Ovary (tissue), 9 donors: ENCODE measurements around the gene OGDHL. TPM values are rescaled to one million over a fixed set of nuclear protein-coding genes. Genes with fewer than 3 reads are reported as not detected.

Experiments
- DNase-seq, 5 donors: peaks; one replicate each; pipeline ENCODE4 v3.0.0-alpha.2; 2019 to 2020
- H3K27ac ChIP-seq, 2 donors: fragments of 200-600 bp; one replicate each; pipeline versions ENCODE4 v1.5.1 to v1.8.0; 2019 to 2022
- H3K27me3 ChIP-seq: fragments of 200-600 bp; one replicate; pipeline ENCODE4 v1.8.0; 2022
- H3K36me3 ChIP-seq: fragments of 200-600 bp; sonication (generic); one replicate; pipeline ENCODE4 v1.5.1; 2019
- H3K4me1 ChIP-seq: one replicate; pipeline ENCODE4 v1.8.1; 2013; ENCODE audit warnings: mild to moderate bottlenecking, moderate library complexity; ENCODE audit not compliant: insufficient read depth
- H3K4me3 ChIP-seq: fragments of 200-600 bp; sonication (generic); one replicate; pipeline ENCODE4 v1.5.1; 2017
- H3K9me3 ChIP-seq, 2 donors: fragments of 200-600 bp in 1 of 2; sonication (generic) in 1 of 2; one replicate each; pipeline versions ENCODE4 v1.5.1 to v1.8.1; 2013 to 2019; ENCODE audit warnings: mild to moderate bottlenecking in 1 of 2, moderate library complexity in 1 of 2
- EP300 ChIP-seq: sonication (generic); formaldehyde crosslinking; IDR thresholded peaks from one replicate; pipeline ENCODE4 v1.6.1; 2017; ENCODE audit warnings: antibody characterized with exemption
- POLR2A ChIP-seq: fragments of 450-650 bp; IDR thresholded peaks from one replicate; pipeline ENCODE4 v1.6.1; 2017; ENCODE audit warnings: antibody characterized with exemption, mild to moderate bottlenecking, moderate library complexity
- WGBS, 3 donors: extraction: QIAGEN DNeasy Blood & Tissue Kit in 1 of 3; methylation state at CpG; one replicate each; pipeline versions ENCODE4 v1.1.5 to v1.1.7; 2013 to 2017; 5-methylcytosine and 5-hydroxymethylcytosine counted together
- intact Hi-C, 4 donors: fragments of 100-400 bp; cut with DNase I; formaldehyde crosslinking; loops; one replicate each; pipeline versions ENCODE4 v1.11.0 to v1.15.1; 2022 to 2023
- polyA plus RNA-seq, 2 donors: library from polyadenylated mRNA; stranded (reverse); fragments of 200-250 nt in 1 of 2; fragments of 350-450 nt in 1 of 2; fragmentation: Illumina TruSeq in 1 of 2; extraction: RNeasy Lipid Tissue Mini Kit (QIAGEN cat#74804) in 1 of 2; gene quantifications; one replicate each; pipeline ENCODE4 v1.2.3, GENCODE V29; 2013 to 2014
- total RNA-seq, 7 donors: library from RNA; depleted of rRNA in 2 of 7; stranded (reverse); fragments of >200 nt in 2 of 7; fragmentation: NEBNext Ultra II Directional in 3 of 7; extraction: Animal tissue kit (Norgen Biotek cat#: 25700) in 3 of 7; gene quantifications; one replicate each; pipeline versions ENCODE4 v1.1.0 to v1.2.4, GENCODE V29; 2016 to 2023
- TF ChIP-seq, protein P1 (sequence below), 3 donors: fragments of 450-650 bp in 2 of 3; fragments of 200-600 bp in 1 of 3; IDR thresholded peaks; one replicate each; pipeline versions ENCODE4 v1.5.1 to v1.8.0; 2016 to 2022; ENCODE audit warnings: antibody characterized with exemption in 3 of 3, mild to moderate bottlenecking in 1 of 3
- donor health status: DM: no; HTN: no; CAD: no; lungs with moderate emphysema.
- donor health status: DM: no; HTN: no; CAD: no.
- donor health status: Bipolar disorder and iron deficiency.
- donor health status: DM: yes; HTN: yes; CAD: no.
- donor health status: DM: no; HTN: no; CAD: no.
- donor health status: DM: yes; HTN: yes; CAD: no.

OGDHL gene
- total and polyA plus RNA-seq, 9 donors, result 0.60 to 3.3 (median 1.9) TPM

DNA sequence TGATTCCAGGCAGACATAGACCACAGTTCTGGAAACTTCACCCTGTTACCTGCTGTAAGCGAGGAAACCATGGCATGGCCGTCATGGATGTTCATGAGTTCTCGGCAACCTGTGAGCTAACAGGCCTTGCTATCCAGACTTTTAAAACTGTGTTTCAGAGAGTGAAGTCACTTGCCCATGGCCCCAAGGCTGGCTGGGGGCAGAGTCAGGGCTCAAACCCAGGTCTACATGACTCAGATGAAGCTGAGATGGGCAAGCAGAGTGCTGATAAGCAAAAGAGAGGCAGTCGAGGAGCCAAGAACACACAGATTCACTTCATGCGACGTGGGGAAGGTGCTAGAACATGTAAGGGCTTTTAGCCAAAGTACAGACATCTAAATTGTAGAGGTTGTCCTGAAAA is 51.2 kb downstream of the OGDHL start:
- Histone ChIP-seq H3K9me3 (no peaks in the 10 kb centered on the region), H3K4me1 (no peaks in the 10 kb centered on the region), H3K4me3 (no peak overlapping the region), H3K27ac (no peak overlapping the region), H3K36me3 (no peaks in the 10 kb centered on the region), H3K27me3 (no peaks in the 10 kb centered on the region)
- TF ChIP-seq POLR2A (no peak), EP300 (no peak)
- TF ChIP-seq, protein P1, sequence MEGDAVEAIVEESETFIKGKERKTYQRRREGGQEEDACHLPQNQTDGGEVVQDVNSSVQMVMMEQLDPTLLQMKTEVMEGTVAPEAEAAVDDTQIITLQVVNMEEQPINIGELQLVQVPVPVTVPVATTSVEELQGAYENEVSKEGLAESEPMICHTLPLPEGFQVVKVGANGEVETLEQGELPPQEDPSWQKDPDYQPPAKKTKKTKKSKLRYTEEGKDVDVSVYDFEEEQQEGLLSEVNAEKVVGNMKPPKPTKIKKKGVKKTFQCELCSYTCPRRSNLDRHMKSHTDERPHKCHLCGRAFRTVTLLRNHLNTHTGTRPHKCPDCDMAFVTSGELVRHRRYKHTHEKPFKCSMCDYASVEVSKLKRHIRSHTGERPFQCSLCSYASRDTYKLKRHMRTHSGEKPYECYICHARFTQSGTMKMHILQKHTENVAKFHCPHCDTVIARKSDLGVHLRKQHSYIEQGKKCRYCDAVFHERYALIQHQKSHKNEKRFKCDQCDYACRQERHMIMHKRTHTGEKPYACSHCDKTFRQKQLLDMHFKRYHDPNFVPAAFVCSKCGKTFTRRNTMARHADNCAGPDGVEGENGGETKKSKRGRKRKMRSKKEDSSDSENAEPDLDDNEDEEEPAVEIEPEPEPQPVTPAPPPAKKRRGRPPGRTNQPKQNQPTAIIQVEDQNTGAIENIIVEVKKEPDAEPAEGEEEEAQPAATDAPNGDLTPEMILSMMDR (IDR thresholded peaks at IDR 0.05), result no peak
- intact Hi-C loops, result no loop called here
- no peak for DNase-seq
- 70 to 77% (median 71%) methylated on average over 6 of the region's 6 CpGs for WGBS, 3 donors

- H3K27ac ChIP-seq, result no peak overlapping the region
- 51 to 70% (median 52%) methylated on average over 5 of the region's 5 CpGs for WGBS, 3 donors
- H3K4me1 ChIP-seq, result no peaks in the 10 kb centered on the region
- no peaks in the 10 kb centered on the region for H3K9me3 ChIP-seq
- H3K27me3 ChIP-seq, result no peaks in the 10 kb centered on the region
- no peak overlapping the region for H3K4me3 ChIP-seq
- no peak for DNase-seq
- TF ChIP-seq POLR2A, result no peak
- TF ChIP-seq EP300, result no peak
- TF ChIP-seq, protein P1 (IDR thresholded peaks at IDR 0.05), result no peak
- intact Hi-C loops, result no loop called here
- no peaks in the 10 kb centered on the region for H3K36me3 ChIP-seq
These were observed 52.2 kb downstream of the OGDHL start for GRCh38 chr10:49709934-49710333.

DNA sequence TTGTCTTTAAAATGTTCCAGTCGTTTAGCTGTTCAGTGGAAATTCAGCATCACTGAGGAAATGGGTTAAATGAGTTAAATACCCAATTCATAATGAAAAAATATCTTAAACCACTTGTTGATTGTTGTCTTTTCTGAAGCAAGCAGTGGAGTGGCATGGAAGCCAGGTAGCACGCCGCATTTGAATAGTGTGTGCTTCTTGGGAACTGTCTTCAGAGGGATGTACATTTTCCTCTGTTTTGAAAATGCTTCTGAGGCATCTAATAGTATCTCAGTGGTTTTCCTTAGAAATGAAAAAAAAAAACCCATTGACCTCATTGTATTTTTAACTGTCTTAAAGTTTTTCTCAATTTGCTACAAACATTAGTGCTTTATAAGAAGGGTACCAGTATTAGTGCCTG is 54.5 kb downstream of the OGDHL start:
- Histone ChIP-seq H3K4me3 (no peak overlapping the region), H3K9me3 (no peaks in the 10 kb centered on the region)
- 75 to 78% (median 77%) methylated on average over 3 of the region's 3 CpGs for WGBS, 3 donors

GRCh38 chr10:49700997-49701396 is 61.1 kb downstream of the OGDHL start:
- Histone ChIP-seq H3K4me3 (no peak overlapping the region), H3K9me3 (no peaks in the 10 kb centered on the region), H3K36me3 (no peaks in the 10 kb centered on the region), H3K4me1 (no peaks in the 10 kb centered on the region), H3K27me3 (no peaks in the 10 kb centered on the region), H3K27ac (no peak overlapping the region)
- no peak for DNase-seq
- no peak for TF ChIP-seq EP300
- TF ChIP-seq, protein P1 (IDR thresholded peaks at IDR 0.05), result no peak
- intact Hi-C loops, result no loop called here
- WGBS, 3 donors, result 1 to 3% (median 3%) methylated on average over 3 of the region's 3 CpGs

More for the DNA sequence above, 54.5 kb downstream of the OGDHL start:
- intact Hi-C loops, result no loop called here
- no peaks in the 10 kb centered on the region for H3K27me3 ChIP-seq
- no peaks in the 10 kb centered on the region for H3K4me1 ChIP-seq
- DNase-seq, result no peak
- no peaks in the 10 kb centered on the region for H3K36me3 ChIP-seq
- TF ChIP-seq POLR2A (no peak), EP300 (no peak)
- TF ChIP-seq, protein P1 (IDR thresholded peaks at IDR 0.05), result no peak
- H3K27ac ChIP-seq, result no peak overlapping the region

GRCh38 chr10:49700211-49700610 is 61.9 kb downstream of the OGDHL start:
- TF ChIP-seq EP300, result no peak
- TF ChIP-seq, protein P1 (IDR thresholded peaks at IDR 0.05), result no peak
- no peak for TF ChIP-seq POLR2A
- WGBS, 3 donors, result 71 to 95% (median 87%) methylated on average over 3 of the region's 3 CpGs
- no peaks in the 10 kb centered on the region for H3K36me3 ChIP-seq
- H3K4me1 ChIP-seq, result no peaks in the 10 kb centered on the region
- H3K9me3 ChIP-seq, result no peaks in the 10 kb centered on the region
- H3K27me3 ChIP-seq, result no peaks in the 10 kb centered on the region
- no peak overlapping the region for H3K27ac ChIP-seq
- no peak overlapping the region for H3K4me3 ChIP-seq
- DNase-seq, result no peak
- intact Hi-C loops, result no loop called here
